Stimulated activated CD8-positive, alpha-beta memory T cell treated with anti-CD3 and anti-CD28 coated beads, Interleukin-4, amount 100 ng/mL, for 1 hour (primary cell): ENCODE measurements around the gene RHBDL1.
"Not testable (repeated sequence)": the region's sequence is repeated elsewhere in the genome, so short reads cannot be mapped to it uniquely, and the experiment has no call there.

Source experiments
- DNase-seq, 2 donors: peaks; one replicate each; pipeline ENCODE4 v3.0.0-alpha.2; 2020; ENCODE audit warnings: low read depth in 2 of 2, low spot score in 1 of 2

The RHBDL1 gene

GRCh38 chr16:684961-685696 lies 9.7 kb downstream of the RHBDL1 start:
- DNase-seq = no peak

- DNase-seq = no peak
Measured at GRCh38 chr16:685967-686366, 10.5 kb downstream of the RHBDL1 start.

GRCh38 chr16:686459-687260 lies 11.2 kb downstream of the RHBDL1 start:
- no peak for DNase-seq

DNA sequence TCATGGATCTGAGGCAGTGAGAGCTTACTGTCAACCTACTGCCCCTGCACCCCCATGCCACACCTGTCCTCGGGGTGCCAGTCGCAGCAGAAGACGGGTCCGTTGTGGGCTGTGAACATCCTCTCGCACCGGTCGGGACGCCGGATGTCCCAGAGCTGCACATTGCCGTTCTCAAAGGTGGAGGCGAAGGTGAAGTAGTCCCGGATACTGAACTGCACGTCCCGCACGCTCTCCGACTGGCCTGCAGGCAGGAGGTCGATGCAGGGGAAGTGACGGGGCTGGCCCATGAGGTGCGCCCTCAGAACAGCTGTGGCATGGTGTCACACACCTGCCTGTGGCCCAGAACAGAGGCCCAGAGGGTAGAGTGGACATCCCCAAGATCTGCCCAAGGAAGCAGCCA lies 12.0 kb downstream of the RHBDL1 start:
- no peak for DNase-seq

- no peak for DNase-seq
Measured at GRCh38 chr16:689175-689897, 13.9 kb downstream of the RHBDL1 start.

GRCh38 chr16:691242-691641 lies 15.8 kb downstream of the RHBDL1 start:
- not testable (repeated sequence) for DNase-seq

DNA sequence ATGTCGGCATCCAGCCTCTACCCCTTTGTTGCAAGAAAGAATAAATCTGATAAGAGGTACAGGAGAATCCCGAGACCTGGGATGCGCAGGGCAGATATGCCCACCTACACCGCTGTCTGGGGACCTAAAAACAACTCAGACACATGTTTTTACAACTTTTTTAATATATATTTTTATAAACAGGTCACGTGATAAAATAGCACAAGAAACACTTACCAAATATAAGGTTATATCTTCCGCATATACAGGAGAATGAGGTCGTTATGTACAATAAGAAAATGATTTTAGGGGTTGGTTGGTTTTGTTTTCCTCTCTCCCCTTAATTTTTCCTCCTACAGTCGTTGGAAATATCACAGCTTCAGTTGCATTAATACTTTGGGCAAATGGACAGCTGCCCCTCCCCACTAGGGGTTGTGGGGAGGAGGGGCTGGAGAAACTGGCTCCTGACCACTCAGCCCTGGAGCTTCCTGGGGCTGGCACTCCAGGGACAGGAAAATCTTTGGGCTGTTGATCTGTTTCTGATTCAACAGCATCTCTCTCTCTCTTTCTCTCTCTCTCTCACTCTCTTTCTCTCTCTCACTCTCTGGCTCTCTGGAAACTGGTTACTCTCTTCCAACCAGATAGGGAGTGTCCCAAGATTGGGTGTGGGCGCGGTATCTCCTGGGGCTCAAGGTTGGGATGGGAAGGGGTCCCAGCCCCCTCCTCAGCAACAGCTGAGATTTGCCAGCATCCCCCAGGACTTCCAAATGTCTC lies 17.1 kb downstream of the RHBDL1 start:
- DNase-seq = no peak

- no peak for DNase-seq
Measured at GRCh38 chr16:693364-693763, 17.9 kb downstream of the RHBDL1 start.

DNA sequence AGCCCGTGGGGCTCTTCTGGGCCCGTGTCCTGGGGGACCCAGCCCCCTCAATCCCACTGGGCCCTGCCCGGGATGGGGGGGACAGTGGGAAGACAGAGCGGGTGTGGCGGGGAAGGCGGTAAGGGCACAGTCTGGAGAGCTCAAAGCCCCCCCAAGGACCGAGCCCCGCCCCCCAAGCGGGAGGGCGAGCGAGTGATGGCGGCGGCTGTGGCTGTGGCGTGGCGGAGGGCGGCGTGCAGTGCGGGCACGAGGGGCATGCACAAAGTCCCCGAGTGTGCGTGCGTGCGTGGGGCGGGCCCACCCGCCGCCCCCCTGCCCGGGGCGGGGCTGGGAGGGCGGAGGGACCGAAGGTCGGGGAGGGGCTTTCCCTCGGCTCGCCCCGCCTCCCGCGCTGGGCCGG lies 18.3 kb downstream of the RHBDL1 start:
- no peak for DNase-seq

DNA sequence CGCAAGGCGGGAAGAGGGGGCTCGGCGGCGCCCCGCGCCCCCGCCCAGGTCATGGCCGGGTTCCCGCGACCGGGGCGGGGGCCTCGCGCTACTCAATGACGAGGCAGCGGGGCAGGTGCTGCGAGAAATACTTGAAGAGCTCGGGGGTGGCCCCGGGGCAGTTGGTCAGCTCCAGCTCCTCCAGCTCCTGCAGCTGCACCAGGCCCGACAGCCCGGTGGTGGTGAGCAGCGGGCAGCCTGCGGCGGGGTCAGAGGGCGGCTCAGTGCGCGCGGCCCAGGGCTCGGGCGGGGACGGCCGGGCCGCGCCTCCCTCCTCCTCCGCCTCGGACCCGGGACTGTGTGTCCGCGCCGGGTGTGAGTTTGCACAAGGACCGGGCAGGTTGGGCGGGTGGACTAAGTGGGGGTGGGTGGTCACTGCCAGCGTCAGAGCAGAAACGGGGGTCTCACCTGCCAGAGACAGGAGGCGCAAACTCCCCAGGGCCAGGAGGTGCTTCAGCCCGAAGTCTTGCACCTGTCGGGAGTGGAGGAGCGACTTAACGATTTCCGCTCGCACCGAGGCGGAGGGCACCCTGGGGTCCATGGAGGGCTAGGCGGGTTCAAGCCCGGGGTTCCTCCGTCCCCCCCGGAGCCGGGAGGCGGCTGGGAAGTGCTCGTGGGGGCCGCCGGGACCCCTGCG lies 18.9 kb downstream of the RHBDL1 start:
- no peak for DNase-seq

- DNase-seq = no peak
Measured at GRCh38 chr16:694863-695354, 19.4 kb downstream of the RHBDL1 start.

DNA sequence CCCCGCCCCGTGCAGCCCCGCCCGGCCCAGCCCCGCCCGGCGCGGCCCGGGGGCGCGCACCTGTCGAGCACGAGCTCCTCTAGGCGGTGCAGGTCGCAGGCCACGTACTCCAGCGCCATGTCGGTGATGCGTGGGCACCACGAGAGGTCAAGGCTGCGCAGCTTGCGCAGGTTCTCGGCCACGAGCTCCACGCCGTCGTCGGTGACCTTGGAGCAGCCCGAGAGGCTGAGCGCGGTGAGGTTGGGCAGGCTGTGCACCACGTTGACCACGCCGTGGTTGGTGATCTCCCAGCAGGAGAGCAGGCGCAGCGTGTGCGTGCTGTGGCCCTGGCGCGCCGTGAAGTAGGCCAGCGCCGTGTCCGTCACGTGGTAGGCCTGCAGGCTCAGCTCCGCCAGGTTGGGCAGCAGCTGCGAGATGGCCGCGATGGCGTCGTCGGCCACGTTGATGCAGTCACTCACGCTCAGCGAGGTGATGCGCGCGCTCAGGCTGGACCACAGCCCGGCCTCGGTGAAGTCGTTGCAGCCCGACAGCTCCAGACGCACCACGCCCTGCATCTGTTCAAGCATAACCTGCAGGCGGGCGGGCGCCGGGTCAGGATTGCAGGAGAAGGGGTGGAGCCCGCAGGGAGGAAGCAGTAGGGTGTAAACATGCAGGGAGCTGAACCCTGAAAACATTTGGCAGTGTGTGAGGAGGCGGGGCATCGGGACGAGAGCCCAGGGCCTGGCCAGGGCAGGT lies 20.1 kb downstream of the RHBDL1 start:
- no peak for DNase-seq

DNA sequence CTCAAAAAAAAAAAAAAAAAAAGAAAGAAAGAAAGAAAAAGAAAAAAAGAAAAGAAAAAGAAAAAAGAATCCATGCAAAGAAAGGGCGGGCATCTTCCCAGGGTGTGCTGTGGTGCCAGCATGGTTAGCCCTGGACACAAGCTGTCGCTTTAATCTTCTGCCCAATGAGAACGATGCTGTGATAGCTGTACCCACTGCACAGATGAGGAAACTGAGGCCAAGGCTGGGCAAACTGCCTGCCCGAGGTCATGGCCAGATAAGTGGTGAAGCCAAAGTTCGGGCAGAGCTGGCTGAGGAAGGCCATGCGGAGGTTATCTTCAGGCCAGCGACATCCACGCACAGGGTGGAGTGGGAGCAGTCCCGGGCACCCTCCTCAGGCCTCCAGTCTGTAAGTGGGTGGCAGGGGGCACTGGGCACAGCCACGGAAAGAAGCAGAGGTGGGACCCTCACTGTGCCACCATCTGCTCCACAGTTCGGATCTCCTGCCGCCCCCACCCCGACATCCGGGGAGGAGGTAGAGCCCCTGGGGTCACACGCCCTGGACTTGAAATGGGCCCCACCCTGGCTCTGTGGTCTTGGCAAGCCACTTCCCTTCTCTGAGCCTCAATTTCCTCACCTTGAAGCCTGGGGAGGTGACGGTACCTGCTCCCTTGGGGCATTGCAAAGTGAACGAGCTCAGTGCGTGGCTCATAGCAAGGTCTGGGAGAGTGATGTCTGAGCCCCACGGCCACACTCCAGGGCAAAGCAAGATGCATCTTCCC lies 23.6 kb downstream of the RHBDL1 start:
- no peak for DNase-seq

DNA sequence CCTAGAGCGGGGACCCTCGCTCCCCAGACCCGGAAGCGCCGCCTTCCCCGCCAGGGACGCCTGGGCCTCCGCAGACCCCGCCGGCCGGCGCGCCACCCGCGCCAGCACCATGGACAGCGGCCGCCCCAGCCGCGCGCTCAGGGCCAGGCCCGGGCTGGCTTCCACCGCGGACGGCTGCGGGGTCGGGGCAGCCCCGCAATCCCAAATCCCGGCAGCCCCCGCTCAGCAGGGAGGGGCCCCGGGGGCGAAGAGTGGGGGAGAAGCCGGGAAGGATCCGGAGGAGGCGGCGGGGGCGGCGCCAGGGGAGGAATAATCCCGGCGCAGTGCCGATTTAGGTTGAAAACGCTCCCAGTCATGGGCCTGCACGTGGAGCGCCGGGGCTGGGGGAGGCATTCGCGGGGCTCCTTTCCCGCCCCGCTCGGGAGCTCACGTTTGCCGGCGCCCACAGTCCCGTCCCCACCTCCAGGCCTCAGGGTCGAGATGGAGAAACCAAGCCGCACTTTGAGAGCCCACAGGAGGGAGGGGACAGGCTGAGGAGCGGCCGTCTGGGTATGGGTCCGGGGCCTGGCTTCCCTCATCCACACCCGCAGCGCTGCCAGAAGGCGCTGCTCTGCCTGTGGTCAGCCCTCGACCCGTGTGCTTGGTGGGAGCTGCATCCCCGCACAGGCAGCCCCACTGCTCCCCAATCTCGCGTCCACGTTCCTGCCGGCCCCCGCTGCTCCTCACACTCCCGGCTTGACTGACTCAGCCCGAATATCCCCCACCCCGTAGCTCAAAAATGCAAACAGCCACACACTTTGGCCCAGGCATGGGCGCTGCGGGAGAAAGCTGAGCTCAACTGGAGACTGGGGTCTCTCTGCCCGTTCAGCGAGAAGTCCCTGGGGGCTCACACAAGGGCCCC lies 25.5 kb downstream of the RHBDL1 start:
- no peak for DNase-seq

GRCh38 chr16:702341-702740 lies 26.9 kb downstream of the RHBDL1 start:
- DNase-seq = no peak

DNA sequence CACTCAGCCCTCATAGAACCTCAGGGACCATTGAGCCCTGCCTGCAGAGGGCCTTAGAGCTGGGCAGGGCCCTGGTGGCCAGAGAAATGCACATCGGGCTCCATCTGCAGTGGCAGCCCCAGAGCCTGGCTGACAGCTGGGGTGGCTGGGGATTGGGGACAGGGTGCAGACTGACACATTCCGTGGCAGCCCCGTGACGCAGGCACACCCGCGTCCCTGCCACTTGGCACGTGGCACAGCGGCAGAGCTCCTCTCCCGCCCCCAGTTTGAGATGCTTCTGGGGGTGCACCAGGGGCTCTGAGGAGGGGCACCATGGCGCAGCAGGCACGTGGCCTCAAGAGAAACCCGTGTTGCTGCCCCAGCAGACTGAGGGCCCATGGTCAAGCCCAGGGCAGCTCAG lies 27.9 kb downstream of the RHBDL1 start:
- no peak for DNase-seq

DNA sequence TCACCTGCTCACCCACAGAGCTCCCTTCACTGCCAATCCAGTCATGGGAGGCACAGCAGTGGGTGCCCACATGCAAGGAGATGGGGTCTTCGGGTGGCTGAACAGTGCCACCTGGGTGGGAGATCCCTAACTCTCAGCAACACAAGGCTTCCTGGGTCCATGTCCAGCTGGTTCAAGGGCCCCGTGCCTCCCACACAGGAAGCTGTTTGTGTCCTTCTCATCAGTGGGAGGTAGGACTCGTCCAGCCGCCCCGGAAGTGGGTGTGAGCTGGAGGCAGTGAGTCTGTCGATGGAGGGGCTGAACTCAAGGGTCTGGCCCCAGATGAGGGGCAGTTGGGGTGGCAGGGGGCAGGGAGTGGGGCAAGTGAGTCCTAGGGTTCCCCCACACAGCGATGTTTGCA lies 28.6 kb downstream of the RHBDL1 start:
- no peak for DNase-seq
